K562 (cell line): Measurements from ENCODE around the gene EXOC4. TPM values are rescaled to one million over a fixed set of nuclear protein-coding genes. Genes with fewer than 3 reads are reported as not detected.

Source experiments
- CEBPG ChIP-seq, 3 experiments: fragments of 200-800 bp in 1 of 3; sonication (Bioruptor generic) in 1 of 3; sonication (generic) in 1 of 3; formaldehyde crosslinking in 1 of 3; IDR thresholded peaks in 2 of 3; conservative IDR thresholded peaks in 1 of 3; 2 replicates each; pipeline versions ENCODE4 v1.6.1 to v1.8.0; 2016 to 2022; ENCODE audit warnings: missing compliant biosample characterization in 2 of 3, missing genetic modification characterization in 2 of 3, mild to moderate bottlenecking in 1 of 3, missing genetic modification reagents in 1 of 3
- CHD1 ChIP-seq: fragments of 200-600 bp; sonication (generic); IDR thresholded peaks from one replicate; pipeline ENCODE4 v1.6.1; 2012; ENCODE audit warnings: mild to moderate bottlenecking, moderate library complexity, low read length, inconsistent platforms
- MEIS2 ChIP-seq: fragments of 450-650 bp; IDR thresholded peaks from 2 replicates; pipeline ENCODE4 v1.6.1; 2014; ENCODE audit warnings: mild to moderate bottlenecking; ENCODE audit not compliant: partially characterized antibody
- SMARCC2 ChIP-seq: fragments of 450-650 bp; IDR thresholded peaks from 2 replicates; pipeline ENCODE4 v1.6.1; 2017; ENCODE audit warnings: antibody characterized with exemption, moderate library complexity, mild to moderate bottlenecking, low read depth
- ZNF561 ChIP-seq: fragments of 450-650 bp; formaldehyde crosslinking; conservative IDR thresholded peaks from 2 replicates; pipeline ENCODE4 v1.4.0; 2020; ENCODE audit warnings: mild to moderate bottlenecking, moderate library complexity
- polyA plus RNA-seq, 8 experiments: library from polyadenylated mRNA; depleted of rRNA in 4 of 8; stranded (reverse) in 5 of 8; unstranded in 3 of 8; fragments of >200 nt; fragmentation: Nextera tagmentation in 2 of 8; fragmentation: Illumina TruSeq in 1 of 8; extraction: Ambion mirVana in 2 of 8; extraction: Trizol in 1 of 8; gene quantifications; 2 replicates each; pipeline versions ENCODE4 v1.2.1 to v1.2.3, GENCODE V29; 2011 to 2014; ENCODE audit warnings: inconsistent platforms in 1 of 8, missing spikeins in 1 of 8
- total RNA-seq, 7 experiments: library from RNA; depleted of rRNA in 6 of 7; stranded (reverse); fragments of >200 nt in 6 of 7; fragmentation: Illumina TruSeq in 2 of 7; extraction: Trizol in 2 of 7; gene quantifications; 2 replicates each; pipeline versions ENCODE4 v1.2.1 to v1.2.3, GENCODE V29; 2011 to 2021; ENCODE audit warnings: low replicate concordance in 1 of 7
- TF ChIP-seq, protein P1 (sequence below), 2 experiments: IDR thresholded peaks in 1 of 2; conservative IDR thresholded peaks in 1 of 2; 2 replicates each; pipeline ENCODE4 v1.6.1; 2016; ENCODE audit warnings: low read depth in 2 of 2, mild to moderate bottlenecking in 1 of 2, missing compliant biosample characterization in 1 of 2, missing genetic modification characterization in 1 of 2, moderate library complexity in 1 of 2

EXOC4 gene
- total and polyA plus RNA-seq, 9 of the 15 experiments (the other 6 are each of a cell fraction or from before 2014, with no cell fraction given) = 18.5 to 73.1 (median 46.6) TPM

DNA sequence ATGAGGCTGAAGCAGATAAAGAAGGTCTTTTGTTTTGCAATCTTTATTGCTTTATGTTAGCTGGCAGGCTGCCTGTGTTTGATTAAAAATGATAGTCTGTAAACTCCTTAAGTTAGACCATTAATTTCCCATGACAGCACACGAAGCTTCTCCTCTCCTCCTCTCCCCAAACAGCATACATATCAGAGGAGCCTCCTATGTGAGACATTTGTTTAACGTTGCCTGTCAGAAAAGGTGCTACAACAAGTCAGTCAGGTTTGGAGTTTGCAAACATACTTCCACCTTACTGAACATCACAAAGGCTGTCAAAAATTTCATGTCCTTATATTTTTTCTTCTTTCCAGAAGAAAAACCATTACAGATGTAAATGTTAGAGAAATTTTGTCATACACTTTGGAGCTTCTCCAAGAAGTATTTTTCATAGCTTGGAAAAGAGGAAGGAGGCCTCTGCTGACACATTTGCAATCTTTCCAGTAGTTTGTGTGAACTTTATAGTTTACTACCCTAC lies 393.1 kb downstream of the EXOC4 start (continued):
- TF ChIP-seq, protein P1, sequence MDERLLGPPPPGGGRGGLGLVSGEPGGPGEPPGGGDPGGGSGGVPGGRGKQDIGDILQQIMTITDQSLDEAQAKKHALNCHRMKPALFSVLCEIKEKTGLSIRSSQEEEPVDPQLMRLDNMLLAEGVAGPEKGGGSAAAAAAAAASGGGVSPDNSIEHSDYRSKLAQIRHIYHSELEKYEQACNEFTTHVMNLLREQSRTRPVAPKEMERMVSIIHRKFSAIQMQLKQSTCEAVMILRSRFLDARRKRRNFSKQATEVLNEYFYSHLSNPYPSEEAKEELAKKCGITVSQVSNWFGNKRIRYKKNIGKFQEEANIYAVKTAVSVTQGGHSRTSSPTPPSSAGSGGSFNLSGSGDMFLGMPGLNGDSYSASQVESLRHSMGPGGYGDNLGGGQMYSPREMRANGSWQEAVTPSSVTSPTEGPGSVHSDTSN (CRISPR knock-in tag; IDR thresholded peaks at IDR 0.05; ENCODE audit: low read depth) = no peak
- TF ChIP-seq, protein P1 (tag; conservative IDR thresholded peaks at IDR 0.05; ENCODE audit: low read depth) = peak; percentile 93
- TF ChIP-seq MEIS2 = peak; percentile 56
- no peak for TF ChIP-seq SMARCC2
- TF ChIP-seq CHD1 = no peak
- no peak for TF ChIP-seq ZNF561 (CRISPR knock-in tag)
- TF ChIP-seq CEBPG (CRISPR knock-in tag; IDR thresholded peaks at IDR 0.05) = no peak
- peak in 1 of 2 experiments; percentile 38; a peak in 1 of 4 replicates for TF ChIP-seq CEBPG (tag; conservative IDR thresholded peaks at IDR 0.05 in 1 of 2, IDR thresholded peaks at IDR 0.05 in 1 of 2)
- TF ChIP-seq, all 486 proteins: peak for 4
